B cell (primary cell): ENCODE data around the gene GNB2. TPM values are rescaled to one million over a fixed set of nuclear protein-coding genes. Genes with fewer than 3 reads are reported as not detected.

Experiments used
- ATAC-seq: fragments of 200-7000 bp; cut with Tn5 transposase; one replicate; pipeline ENCODE4 v1.10.0; 2021; ENCODE audit warnings: low read depth, mild to moderate bottlenecking, moderate number of reproducible peaks, moderate library complexity
- CTCF ChIA-PET: fragments of 350-600 bp; sonication (Branson Sonifier 250); formaldehyde crosslinking; loops from one replicate; lab custom pipeline; 2021; ENCODE audit warnings: antibody characterized with exemption, inconsistent platforms; lab: Charles Lee
- POLR2A ChIA-PET: fragments of 350-600 bp; sonication (Branson Sonifier 250); formaldehyde crosslinking; loops from one replicate; lab custom pipeline; 2021; ENCODE audit warnings: antibody characterized with exemption; lab: Charles Lee
- DNase-seq: peaks from one replicate; pipeline ENCODE4 v3.0.0; 2013
- H2AFZ ChIP-seq: 2 replicates; pipeline ENCODE4 v1.6.1; 2012; ENCODE audit warnings: mild to moderate bottlenecking, low read depth, low read length; ENCODE audit not compliant: insufficient read depth, poor library complexity, severe bottlenecking
- H3K27ac ChIP-seq, 2 donors: 1 replicate in 1 of 2; 2 replicates in 1 of 2; pipeline ENCODE4 v1.5.1; 2012 to 2013; ENCODE audit warnings: low read length in 2 of 2, mild to moderate bottlenecking in 2 of 2, moderate library complexity in 1 of 2
- H3K27me3 ChIP-seq, 4 experiments: fragments of 200-600 bp in 1 of 4; sonication (generic) in 1 of 4; replicated peaks in 1 of 4; 1 replicate in 2 of 4; 2 replicates in 2 of 4; pipeline versions ENCODE4 v1.6.1 to v1.7.0; 2013 to 2016; ENCODE audit warnings: low read length in 3 of 4, mild to moderate bottlenecking in 2 of 4, mixed read lengths in 1 of 4, moderate library complexity in 1 of 4; ENCODE audit not compliant: insufficient read depth in 4 of 4, control insufficient read depth in 3 of 4; ENCODE audit errors: control extremely low read depth in 1 of 4
- H3K36me3 ChIP-seq, 2 experiments: replicated peaks in 1 of 2; 1 replicate in 1 of 2; 2 replicates in 1 of 2; pipeline versions ENCODE4 v1.6.1 to v1.7.1; 2013; ENCODE audit warnings: low read length in 1 of 2; ENCODE audit not compliant: insufficient read depth in 2 of 2, control insufficient read depth in 1 of 2; ENCODE audit errors: control extremely low read depth in 1 of 2, extremely low read depth in 1 of 2
- H3K4me1 ChIP-seq, 2 donors: fragments of 200-600 bp in 1 of 2; sonication (generic) in 1 of 2; 1 replicate in 1 of 2; 2 replicates in 1 of 2; pipeline versions ENCODE4 v1.5.1 to v1.6.1; 2013 to 2017; ENCODE audit warnings: low read length in 2 of 2; ENCODE audit not compliant: control insufficient read depth in 2 of 2, insufficient read depth in 2 of 2
- H3K4me2 ChIP-seq: replicated peaks from 2 replicates; pipeline ENCODE3; 2012; ENCODE audit warnings: mild to moderate bottlenecking, low read depth, low read length; ENCODE audit not compliant: poor library complexity, severe bottlenecking
- H3K4me3 ChIP-seq, 5 experiments: fragments of 200-600 bp in 1 of 5; sonication (generic) in 1 of 5; 1 replicate in 3 of 5; 2 replicates in 2 of 5; pipeline versions ENCODE4 v1.5.1 to v1.7.0; 2011 to 2016; ENCODE audit warnings: low read length in 4 of 5, mild to moderate bottlenecking in 4 of 5, low read depth in 2 of 5, control low read depth in 1 of 5, moderate library complexity in 1 of 5; ENCODE audit not compliant: insufficient read depth in 1 of 5; ENCODE audit errors: control extremely low read depth in 1 of 5, extremely low read depth in 1 of 5
- H3K79me2 ChIP-seq: fragments of 200-600 bp; sonication (generic); one replicate; pipeline ENCODE4 v1.6.0; 2016; ENCODE audit warnings: low read length; ENCODE audit not compliant: control insufficient read depth, insufficient read depth
- H3K9ac ChIP-seq: fragments of 200-600 bp; sonication (generic); 2 replicates; pipeline ENCODE4 v1.6.1; 2017; ENCODE audit warnings: mild to moderate bottlenecking, low read length, moderate library complexity
- H3K9me3 ChIP-seq, 3 donors: one replicate each; pipeline versions ENCODE4 v1.6.1 to v1.7.1; 2013; ENCODE audit warnings: low read length in 2 of 3; ENCODE audit not compliant: control insufficient read depth in 2 of 3, insufficient read depth in 1 of 3; ENCODE audit errors: control extremely low read depth in 1 of 3
- H4K20me1 ChIP-seq: 2 replicates; pipeline ENCODE4 v1.6.0; 2012; ENCODE audit warnings: mild to moderate bottlenecking, low read length; ENCODE audit not compliant: insufficient read depth, control insufficient read depth, poor library complexity, severe bottlenecking
- H3K27ac Mint-ChIP-seq: one replicate; pipeline ENCODE4 v1.8.0; 2021; ENCODE audit warnings: mixed read lengths
- H3K27me3 Mint-ChIP-seq: one replicate; pipeline ENCODE4 v1.8.0; 2021; ENCODE audit warnings: mixed read lengths
- H3K4me1 Mint-ChIP-seq: one replicate; pipeline ENCODE4 v1.8.0; 2021; ENCODE audit warnings: mixed read lengths
- H3K4me3 Mint-ChIP-seq: one replicate; pipeline ENCODE4 v1.8.0; 2021; ENCODE audit warnings: mixed read lengths
- H3K9me3 Mint-ChIP-seq: one replicate; pipeline ENCODE4 v1.8.0; 2022; ENCODE audit warnings: mixed read lengths; ENCODE audit not compliant: insufficient read depth
- EZH2 ChIP-seq: IDR thresholded peaks from 2 replicates; pipeline ENCODE4 v1.6.1; 2012; ENCODE audit warnings: borderline replicate concordance, low read depth, mild to moderate bottlenecking, moderate library complexity, low read length; ENCODE audit not compliant: insufficient read depth, poor library complexity, severe bottlenecking
- WGBS: methylation state at CpG from one replicate; pipeline ENCODE4 v1.1.5; 2013; ENCODE audit warnings: missing lambda C conversion rate; ENCODE audit not compliant: insufficient coverage; 5-methylcytosine and 5-hydroxymethylcytosine counted together
- intact Hi-C: fragments of 100-400 bp; cut with micrococcal nuclease; formaldehyde crosslinking; loops from one replicate; pipeline ENCODE4 v1.10.0; 2022
- polyA plus RNA-seq: library from polyadenylated mRNA; depleted of rRNA; stranded (reverse); fragments of >200 nt; gene quantifications from 2 replicates; pipeline ENCODE4 v1.2.3, GENCODE V29; 2012
- total RNA-seq, 2 donors: library from RNA; stranded (reverse); fragments of 120-200 nt in 1 of 2; gene quantifications; 1 replicate in 1 of 2; 2 replicates in 1 of 2; pipeline versions ENCODE4 v1.2.3 to v1.2.4, GENCODE V29; 2013 to 2022
- TF ChIP-seq, protein P1 (sequence below): fragments of 200-600 bp; IDR thresholded peaks from one replicate; pipeline ENCODE4 v1.8.0; 2022; ENCODE audit warnings: antibody characterized with exemption, mild to moderate bottlenecking

GNB2 gene
- total and polyA plus RNA-seq, 2 donors (not counting 1 experiment from before 2014, with no cell fraction given) = 127 to 221 TPM

DNA sequence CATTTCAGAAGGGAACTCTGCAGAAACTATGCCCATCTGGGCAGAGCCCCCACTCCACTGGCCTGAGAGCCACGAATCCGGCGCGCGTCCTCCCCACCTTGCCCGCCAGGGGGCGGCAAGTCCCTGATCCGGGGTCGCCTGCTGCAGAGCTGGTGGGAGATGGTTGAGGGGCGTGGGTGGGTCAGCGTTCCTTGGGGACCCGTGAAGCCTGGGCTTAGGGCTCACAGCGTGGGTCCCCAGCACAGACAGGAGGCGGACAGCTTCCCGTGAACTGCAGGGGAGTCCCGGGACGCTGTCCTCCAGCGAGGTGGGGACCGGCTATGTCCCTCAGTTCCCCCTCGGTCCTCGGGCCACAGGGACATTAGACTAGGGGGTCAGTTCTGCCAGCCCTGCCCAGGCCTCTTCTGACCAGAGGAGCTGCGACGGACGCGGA is 31.8 kb downstream of the GNB2 start:
- peaks cover 14% of the 10 kb centered on the region for H3K79me2 ChIP-seq
- peaks cover 8 to 20% of the 10 kb centered on the region in 2 donors for H3K4me1 ChIP-seq
- peak; percentile 66 for ATAC-seq
- peak overlapping the region; percentile 99 for H2AFZ ChIP-seq
- ChIA-PET POLR2A (interaction anchor here (0.6 to 2.0 kb wide), 15 partner anchors 10 to 276 kb away, joined by 3 to 29 read pairs (median 6); partner anchors contain the start of genes AGFG2, FBXO24, GIGYF1 and LRCH4), CTCF (interaction anchor here (0.6 to 3.6 kb wide), 40 partner anchors 9 to 786 kb away, joined by 3 to 101 read pairs (median 4); partner anchors contain the start of genes FBXO24, GIGYF1, LRCH4 and MOSPD3)
- Mint-ChIP-seq H3K27me3 (no peaks in the 10 kb centered on the region), H3K27ac (peak overlapping the region; percentile 96), H3K4me1 (peaks cover 20% of the 10 kb centered on the region), H3K4me3 (peak overlapping the region; percentile 94), H3K9me3 (no peaks in the 10 kb centered on the region)
- H3K4me2 ChIP-seq = peak overlapping the region; percentile 97
- H3K4me3 ChIP-seq = peak overlapping the region; percentile 57 to 96 (median 87)
- H3K27me3 ChIP-seq = no peaks in the 10 kb centered on the region
- WGBS = under 1% methylated on average over 25 of the region's 25 CpGs
- TF ChIP-seq, protein P1, sequence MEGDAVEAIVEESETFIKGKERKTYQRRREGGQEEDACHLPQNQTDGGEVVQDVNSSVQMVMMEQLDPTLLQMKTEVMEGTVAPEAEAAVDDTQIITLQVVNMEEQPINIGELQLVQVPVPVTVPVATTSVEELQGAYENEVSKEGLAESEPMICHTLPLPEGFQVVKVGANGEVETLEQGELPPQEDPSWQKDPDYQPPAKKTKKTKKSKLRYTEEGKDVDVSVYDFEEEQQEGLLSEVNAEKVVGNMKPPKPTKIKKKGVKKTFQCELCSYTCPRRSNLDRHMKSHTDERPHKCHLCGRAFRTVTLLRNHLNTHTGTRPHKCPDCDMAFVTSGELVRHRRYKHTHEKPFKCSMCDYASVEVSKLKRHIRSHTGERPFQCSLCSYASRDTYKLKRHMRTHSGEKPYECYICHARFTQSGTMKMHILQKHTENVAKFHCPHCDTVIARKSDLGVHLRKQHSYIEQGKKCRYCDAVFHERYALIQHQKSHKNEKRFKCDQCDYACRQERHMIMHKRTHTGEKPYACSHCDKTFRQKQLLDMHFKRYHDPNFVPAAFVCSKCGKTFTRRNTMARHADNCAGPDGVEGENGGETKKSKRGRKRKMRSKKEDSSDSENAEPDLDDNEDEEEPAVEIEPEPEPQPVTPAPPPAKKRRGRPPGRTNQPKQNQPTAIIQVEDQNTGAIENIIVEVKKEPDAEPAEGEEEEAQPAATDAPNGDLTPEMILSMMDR = peak; percentile 95
- no peak for TF ChIP-seq EZH2
- DNase-seq = peak; percentile 84
- intact Hi-C loops = loop anchor here (1.0 to 10.0 kb wide), 9 partner anchors 11 to 380 kb away; partner anchors contain the start of genes GIGYF1, GNB2, TRIM56 and TSC22D4
- H3K36me3 ChIP-seq = peaks cover 0 to 3% of the 10 kb centered on the region in 2 experiments
- peak overlapping the region; percentile 79 to 86 for H3K27ac ChIP-seq
- no peaks in the 10 kb centered on the region for H3K9me3 ChIP-seq
- H4K20me1 ChIP-seq = no peaks in the 10 kb centered on the region
- H3K9ac ChIP-seq = peak overlapping the region; percentile 92
